HG02798 (cell line): ENCODE results near the gene CDC123.
"Not testable (repeated sequence)": the region's sequence is repeated elsewhere in the genome, so short reads cannot be mapped to it uniquely, and the experiment has no call there.

Experiments
- ATAC-seq: cut with Tn5 transposase; IDR thresholded peaks from one replicate; pipeline ENCODE4 v1.9.1; 2021; ENCODE audit warnings: mild to moderate bottlenecking; ENCODE audit not compliant: unreplicated experiment, poor library complexity

The CDC123 gene

DNA sequence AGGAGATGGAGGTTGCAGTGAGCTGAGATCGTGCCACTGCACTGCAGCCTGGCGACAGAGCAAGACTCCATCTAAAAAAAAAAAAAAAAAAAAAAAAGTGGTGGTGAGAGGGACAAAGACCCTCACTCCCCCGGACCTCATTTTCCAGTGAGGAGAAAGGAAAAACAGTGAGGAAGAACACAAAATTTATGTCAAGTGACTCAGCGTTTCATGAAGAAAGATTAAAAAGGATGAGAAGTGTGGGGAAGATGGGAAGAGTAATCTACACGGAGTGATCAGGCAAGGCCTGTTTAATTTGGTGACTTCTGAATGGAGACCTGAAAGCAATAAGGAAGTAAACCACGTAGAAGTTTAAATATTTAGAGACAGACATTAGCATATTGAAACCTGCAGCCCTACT is 7.3 kb upstream of the CDC123 start:
- no peak for ATAC-seq

DNA sequence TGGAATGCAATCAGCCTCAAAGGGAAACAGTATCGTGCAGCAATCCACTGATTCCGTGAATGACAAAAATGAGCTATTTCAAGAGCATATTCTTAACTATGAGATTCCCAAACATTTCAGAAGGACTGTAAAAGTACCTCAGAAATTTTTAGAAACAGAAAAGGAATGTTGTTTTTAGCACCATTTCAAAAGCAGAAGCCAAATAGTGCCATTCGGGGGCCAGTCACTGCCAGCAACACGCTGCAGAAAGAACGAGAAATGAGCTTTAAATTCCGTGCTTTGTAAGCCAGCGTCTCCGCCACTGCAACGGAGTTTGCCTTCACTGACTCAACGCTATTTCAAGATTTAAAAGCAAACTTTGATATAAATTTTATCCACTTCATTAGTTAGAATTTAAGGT is 6.6 kb upstream of the CDC123 start:
- ATAC-seq = no peak

DNA sequence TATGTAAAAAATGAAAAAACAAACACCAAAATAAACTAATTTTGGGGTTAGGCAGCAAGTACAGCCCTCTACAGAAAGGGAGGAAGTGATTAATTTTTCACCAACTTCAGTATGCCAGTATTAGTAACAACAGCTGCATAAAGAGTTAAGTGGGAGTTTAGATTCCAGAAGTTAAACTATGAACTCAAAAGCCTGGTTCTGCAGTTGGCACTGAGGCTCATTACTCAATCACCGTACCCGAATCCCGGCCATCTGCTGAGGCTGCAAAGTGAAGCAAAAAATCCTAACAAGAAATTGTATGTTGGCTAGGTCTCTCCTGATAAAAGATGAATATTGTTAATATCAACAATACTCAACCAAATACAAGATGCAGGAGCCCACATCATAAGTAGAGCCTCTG is 4.3 kb upstream of the CDC123 start:
- no peak for ATAC-seq

DNA sequence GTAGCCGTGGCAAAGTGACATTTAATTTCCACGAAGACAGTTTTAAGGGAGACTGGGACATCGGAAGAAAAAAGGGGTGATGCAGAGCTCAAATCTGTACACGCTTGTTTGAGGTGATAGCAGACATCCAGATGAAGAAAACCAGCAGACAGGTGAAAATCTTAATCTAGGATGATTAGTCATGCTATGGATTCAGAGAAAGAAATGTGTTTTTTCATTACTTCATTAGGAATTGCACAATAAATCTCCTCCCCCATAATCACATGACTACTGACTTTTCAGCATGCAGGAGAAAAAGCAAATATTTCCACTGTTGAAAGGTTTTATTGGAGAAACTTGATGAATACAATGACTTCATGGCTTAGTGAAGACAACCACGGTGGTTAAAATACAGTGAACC is 2.8 kb upstream of the CDC123 start:
- no peak for ATAC-seq

DNA sequence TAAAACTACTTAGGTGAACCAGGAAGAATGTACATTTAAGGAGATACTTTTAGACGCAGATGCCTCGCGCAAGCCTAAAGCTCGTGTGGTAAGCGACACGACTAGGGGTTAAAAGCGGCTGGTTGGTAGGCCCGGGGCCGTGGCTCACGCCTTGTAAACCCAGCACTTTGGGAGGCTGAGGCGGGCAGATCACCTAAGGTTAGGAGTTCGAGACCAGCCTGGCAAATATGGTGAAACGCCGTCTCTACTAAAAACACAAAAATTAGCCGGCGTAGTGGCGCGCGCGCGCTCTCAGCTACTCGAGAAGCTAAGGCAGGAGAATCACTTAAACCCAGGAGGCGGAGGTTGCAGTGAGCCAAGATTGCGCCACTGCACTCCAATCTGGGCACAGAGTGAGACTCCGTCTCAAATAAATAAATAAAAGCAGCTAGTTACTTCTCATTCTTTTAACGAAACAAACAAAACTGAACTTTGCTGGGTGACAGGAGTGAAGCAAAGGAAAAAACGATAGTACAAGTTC is 1.2 kb upstream of the CDC123 start:
- ATAC-seq = no peak

DNA sequence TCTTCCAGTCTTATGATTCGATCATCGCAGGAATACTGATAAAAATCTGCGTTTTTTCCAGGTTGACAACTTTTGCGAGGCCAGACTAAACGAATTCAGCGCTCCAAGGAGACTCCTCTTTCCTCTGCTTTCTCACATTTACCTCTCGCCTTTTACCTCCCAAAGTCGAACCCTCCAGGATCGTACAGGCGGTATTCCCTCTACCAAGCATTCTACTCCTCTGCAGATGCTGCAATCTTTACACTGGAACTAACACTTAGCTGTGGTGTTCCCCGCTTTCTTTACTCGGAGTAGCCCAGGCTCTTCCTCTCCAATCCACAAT is 746 bp upstream of the CDC123 start:
- peak; percentile 8 for ATAC-seq

DNA sequence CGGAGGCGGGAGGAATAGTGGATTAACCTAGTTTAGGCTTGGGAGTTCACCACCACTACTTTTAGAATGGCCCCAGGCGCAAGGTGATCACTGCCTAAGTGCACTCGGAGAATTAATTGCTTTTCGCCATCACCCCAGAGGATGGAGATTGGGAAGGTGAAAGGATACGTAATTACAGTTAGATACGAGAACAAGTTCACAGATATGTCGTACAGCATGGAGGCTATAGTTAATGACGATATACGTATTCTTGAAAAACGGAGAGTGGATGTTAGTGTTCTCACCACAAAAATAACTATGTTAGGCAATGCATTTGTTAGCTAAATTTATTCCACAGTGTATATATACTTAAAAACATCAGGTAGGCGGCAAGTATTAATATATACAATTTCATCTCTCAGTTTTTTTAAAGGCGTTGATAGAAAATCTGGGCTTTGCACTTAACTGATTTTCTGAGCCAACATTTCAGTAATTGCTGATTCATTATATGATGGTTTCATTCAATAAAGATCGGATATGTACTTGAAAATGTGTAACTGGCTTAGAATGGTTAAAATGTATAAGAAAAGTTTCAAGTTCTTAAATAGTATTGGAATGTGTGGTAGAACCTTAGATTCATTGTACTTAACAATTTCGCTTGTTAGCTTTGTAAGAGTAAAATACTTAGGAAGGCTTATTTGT is 683 bp downstream of the CDC123 start:
- ATAC-seq = no peak

DNA sequence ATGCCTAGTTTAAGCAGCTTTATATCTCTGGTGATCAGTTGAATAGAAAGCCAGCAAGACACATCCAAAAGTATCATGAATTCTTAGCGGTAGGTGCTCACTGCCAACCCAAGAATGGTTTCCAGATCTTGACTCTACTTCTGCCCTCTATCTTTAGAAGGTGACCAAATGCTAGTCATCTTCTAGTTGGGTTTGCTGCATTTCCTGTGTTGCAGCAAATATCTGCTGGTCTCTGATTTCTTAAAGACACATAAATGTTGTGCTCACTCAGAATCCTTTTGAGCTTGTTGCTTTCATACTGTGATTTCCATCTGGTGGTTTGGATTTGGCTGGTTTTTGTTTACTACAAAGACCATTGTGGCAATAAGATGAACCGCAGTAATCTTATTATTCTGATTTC is 2.2 kb downstream of the CDC123 start:
- ATAC-seq = no peak

DNA sequence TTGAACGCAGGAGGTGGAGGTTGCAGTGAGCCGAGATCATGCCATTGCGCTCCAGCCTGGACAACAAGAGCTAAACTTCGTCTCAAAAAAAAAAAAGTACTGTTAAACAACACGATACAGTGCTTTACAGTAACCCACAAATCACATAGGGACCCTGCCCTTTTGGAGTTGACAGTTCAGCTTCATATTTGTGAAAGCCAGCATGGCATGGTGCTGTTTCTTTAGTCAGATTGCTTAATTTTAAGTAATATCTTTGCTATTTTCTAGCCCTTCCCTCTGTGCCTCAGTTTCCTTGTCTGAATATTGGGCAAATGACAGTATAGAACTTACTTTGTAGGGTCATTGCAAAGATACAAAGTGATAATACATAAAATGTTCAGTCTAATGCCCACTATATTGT is 4.9 kb downstream of the CDC123 start:
- ATAC-seq = no peak

DNA sequence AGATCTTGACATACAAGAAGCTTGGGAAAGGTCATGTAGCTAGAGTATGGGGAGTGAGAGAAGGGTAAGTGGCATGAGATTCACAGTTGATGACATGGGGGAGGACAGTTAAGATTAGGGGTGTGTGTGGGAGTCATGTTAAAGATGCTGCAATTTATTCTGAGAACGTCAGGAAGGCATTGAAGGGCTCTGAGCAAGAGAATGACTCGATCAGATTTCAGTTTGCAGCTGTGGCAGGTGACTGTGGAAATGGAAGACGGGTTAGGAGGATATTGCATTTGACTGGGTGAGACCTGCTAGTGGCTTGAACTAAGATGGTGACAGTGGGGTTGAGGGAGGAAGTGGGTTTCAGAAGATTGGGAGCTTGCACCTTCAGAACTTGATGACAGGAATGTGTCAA is 5.6 kb downstream of the CDC123 start:
- ATAC-seq = no peak

DNA sequence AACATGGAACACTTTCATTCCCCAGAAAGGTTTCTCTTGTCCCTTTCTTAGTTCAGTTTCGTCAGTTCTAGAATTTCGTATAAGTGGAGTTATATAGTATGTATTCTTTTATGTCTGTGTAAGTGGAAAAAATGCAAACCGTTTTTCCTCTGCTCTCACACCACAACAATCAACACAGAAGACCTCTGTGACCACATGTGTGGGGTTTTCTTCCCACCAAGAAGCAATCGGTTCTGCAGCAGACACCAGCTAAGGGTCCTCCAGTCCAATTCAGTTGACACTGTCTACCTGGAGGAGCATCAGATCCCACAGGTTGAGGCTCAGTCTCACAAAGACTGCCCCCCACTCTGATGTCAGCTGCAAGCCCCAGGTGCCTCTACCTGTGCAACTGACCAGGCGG is 6.2 kb downstream of the CDC123 start:
- ATAC-seq = no peak

DNA sequence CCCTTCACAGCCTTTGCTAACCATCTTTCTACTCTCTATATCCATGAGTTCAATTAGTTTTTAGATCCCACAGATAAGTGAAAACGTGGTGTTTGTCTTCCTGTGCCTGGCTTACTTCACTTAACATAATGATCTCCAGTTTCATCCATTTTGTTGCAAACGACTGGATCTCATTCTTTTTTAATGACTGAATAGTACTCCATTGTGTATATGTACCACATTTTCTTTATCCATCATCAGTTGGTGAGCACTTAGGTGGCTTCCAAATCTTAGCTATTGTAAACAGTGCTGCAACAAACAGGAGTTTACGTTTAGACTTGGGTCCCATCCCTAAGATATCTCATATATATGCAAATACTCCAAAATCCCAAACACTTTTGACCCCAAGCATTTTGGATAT is 9.1 kb downstream of the CDC123 start:
- ATAC-seq = no peak

DNA sequence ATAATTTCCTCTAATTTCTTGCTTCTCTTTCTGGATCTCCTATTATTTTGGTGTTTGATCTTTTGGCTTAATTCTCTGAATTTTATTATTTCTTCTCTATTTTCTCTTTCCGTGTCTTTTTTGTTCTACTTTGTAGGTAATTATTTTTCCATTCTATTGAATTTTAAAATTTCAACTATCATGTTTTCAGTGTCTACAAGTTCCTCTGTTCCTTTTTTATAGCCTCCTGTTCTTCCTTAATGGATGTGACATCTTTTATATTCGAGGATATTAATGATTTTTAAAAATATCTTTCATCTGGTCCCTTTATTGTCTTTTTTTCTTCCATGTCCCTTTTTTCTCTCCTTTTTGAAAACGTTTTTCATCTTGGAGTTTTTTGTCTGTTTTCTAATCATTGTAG is 11.1 kb downstream of the CDC123 start:
- ATAC-seq = no peak

DNA sequence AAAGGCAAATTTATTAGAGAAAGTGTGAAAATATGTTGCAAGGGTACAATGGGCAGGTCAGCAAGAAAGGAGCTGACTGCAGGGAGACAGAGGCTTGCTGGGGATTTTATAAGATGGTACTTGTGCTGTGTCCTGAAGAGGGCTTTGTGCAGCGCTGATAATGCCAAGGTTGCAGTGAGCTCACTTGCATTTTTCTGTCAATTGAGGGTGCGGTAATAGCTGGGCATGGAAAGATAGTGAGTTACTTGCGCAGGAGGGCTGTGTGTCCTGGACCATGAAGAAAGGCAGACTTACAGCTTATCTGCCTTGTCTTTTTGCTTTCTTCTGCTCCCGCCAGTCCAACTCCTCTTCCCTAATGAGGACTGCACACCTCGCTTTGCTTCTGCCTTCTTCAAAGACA is 12.5 kb downstream of the CDC123 start:
- ATAC-seq = no peak

DNA sequence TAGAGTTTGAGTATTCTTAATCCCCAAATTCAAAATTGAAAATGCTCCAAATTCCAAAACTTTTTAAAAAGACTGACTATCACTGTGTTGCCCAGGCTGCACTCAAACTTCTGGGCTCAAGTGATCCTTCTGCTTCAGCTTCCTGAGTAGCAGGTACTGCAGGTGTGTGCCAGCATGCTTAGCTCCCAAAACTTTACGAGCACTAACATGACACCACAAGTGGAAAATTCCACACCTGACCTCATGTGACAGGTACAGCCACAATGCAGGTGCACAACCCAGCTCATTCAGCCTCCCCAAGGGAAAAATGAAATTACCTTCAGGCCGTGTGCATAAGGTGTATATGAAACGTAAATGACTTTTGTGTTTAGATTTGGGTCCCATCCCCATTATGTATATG is 16.5 kb downstream of the CDC123 start:
- no peak for ATAC-seq

DNA sequence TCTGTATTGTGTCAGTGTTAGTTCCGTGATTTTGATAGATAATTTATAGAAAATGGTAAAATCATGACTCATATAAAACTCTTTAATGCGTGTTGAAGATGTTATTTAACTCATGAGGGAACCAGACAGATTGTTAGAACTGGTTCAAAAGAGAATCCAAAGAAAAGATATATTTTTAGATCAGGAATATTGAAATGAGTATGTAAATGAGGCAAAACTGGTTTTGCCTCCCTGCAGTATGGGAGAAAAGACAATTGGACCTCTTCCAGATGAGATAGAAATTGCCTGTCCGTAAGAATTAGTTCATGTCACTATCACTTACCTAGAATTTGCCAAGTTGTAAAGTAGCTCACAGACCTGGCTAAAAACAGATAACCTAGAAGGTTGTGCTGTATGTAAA is 17.6 kb downstream of the CDC123 start:
- no peak for ATAC-seq

DNA sequence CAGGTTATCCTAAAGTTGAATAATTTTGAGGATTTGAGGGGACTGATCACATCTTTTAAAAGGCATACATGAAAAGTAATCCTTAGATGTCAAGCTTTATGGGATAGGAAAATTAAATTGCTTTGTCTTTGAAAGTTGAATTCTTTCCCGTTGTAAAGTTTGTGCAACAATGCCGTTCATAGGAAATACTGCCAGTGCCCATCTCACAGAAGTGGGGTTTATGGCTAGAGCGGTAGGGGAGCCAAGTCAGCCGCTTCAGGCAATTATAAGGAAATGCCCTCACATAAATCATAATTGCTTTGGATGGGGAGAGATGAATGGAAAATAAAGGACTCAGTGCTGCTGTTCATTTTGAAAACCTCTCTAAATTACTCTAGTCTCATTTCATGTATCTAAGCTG is 18.1 kb downstream of the CDC123 start:
- no peak for ATAC-seq

DNA sequence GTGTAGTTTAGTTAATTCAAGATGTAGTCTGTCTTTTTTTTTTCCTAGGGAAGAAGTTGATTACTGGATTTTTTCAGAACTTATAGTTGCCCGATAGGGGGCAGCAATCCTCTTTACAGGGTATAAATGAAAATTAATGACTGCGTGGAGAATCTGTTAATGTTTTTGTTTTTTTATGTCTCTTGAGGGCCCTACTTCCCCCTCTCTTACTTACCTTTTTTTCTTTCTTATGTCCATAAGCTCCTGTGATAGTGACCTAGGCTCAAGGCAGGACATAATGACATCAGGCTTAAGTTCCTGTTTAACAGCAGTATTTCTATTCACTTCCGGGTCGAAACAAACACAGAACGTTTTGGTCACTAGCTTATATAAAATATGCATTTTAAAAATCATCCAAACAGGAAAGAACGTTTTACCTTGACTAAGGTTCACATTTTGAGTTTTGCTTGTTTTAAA is 18.8 kb downstream of the CDC123 start:
- no peak for ATAC-seq

DNA sequence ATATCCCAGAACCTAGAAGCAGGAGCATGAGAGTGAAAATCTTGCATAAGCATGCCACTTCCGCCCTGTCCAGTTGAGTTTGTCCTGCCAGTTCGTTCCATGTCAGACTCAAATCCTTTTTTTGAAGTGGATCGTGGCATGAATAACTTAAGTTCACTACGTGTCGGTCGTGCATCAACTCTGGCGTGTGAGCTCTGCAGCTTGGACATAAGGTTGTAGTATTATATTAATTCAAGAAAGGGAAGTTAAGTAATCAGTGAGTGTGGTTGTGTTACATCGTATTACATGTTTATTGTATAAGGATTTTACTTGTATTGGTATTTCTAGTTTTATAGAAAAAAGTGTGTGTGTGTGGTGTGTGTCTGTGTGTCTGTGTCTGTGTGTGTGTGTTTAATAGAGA is 23.0 kb downstream of the CDC123 start:
- ATAC-seq = no peak

DNA sequence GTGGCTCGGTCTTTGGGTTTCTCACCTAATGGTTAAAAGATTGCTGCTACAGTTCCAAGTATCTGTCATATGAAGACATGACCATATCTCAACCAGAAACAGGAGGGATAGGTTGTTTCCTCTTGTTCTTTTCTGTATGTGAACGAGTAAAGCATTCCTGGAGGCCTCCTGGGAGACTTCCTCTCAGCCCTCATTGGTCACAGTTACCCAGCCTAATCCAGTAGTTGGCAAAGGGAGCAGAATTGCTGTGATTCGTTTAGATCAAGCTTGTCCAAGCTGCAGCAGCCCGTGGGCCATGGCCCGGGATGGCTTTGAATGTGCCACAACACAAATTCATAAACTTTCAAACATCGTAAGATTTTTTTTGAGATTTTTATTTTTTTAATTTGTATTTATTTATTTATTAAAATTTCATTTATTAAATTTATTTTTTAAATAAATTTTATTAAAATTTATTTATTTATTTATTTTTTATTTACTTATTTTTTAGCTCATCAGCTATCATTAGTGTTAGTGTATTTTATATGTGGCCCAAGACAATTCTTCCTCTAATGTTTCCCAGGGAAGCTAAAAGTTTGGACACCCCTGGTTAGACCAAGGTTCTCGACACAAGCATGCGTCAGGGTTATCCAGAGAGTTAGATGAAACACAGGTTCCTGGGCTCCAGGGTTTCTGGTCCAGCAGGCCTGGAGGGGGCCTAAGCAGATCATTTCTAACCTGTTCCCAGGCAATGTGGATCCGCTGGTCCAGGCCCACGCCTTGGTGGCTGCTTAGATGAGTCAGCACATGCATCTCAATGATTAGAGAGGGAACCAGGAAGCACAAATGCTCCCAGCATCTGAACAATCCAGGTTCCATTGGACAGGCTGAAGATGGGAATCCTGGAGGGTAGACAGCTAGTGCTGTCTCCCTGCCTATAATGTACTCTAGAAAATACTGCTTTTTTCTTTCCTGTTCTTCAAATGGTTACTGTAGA is 25.6 kb downstream of the CDC123 start:
- no peak for ATAC-seq

DNA sequence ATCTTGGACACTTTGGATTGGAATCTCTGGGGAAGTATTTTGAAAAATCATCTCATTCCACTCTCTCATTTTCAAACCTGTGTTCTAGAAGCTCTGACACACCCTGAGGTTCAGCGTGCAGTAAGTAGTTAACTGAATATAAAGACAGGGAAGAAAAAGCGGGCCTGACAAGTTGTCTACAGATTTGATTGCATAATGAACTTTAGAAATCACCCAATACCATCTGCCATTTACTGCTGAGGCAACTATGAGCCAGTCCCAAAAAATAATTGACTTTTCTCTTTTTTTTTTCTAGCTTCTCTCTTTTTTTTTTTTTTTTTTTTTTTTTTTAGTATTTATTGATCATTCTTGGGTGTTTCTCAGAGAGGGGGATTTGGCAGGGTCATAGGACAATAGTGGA is 29.5 kb downstream of the CDC123 start:
- ATAC-seq = no peak

DNA sequence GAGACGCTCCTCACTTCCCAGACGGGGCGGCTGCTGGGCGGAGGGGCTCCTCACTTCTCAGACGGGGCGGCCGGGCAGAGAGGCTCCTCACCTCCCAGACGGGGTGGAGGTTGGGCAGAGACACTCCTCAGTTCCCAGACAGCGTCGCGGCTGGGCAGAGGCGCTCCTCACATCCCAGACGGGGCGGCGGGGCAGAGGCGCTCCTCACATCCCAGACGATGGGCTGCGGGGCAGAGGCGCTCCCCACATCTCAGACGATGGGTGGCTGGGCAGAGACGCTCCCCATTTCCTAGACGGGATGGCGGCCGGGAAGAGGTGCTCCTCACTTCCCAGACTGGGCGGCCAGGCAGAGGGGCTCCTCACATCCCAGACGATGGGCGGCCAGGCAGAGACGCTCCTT is 30.4 kb downstream of the CDC123 start:
- ATAC-seq = not testable (repeated sequence)
